SK-N-SH treated with all-trans-retinoic acid at 6 μM for 48 hours (cell line): Measurements from ENCODE around the gene CPXM2.

Source experiments
- ATAC-seq: fragments of 200-7000 bp; cut with Tn5 transposase; 3 replicates; pipeline ENCODE4 v1.9.1; 2020; ENCODE audit warnings: mild to moderate bottlenecking, moderate library complexity
- BACH2 ChIP-seq: fragments of 250-450 bp; sonication (Bioruptor Pico); IDR thresholded peaks from 2 replicates; pipeline ENCODE4 v1.9.0; 2021; ENCODE audit warnings: mild to moderate bottlenecking, borderline replicate concordance
- CREB5 ChIP-seq: fragments of 250-450 bp; sonication (Bioruptor Pico); IDR thresholded peaks from 2 replicates; pipeline ENCODE4 v1.5.1; 2020; ENCODE audit warnings: low read depth, mild to moderate bottlenecking, moderate library complexity
- CSDC2 ChIP-seq: fragments of 250-450 bp; sonication (Bioruptor Pico); IDR thresholded peaks from 2 replicates; pipeline ENCODE4 v1.5.0; 2020; ENCODE audit warnings: mild to moderate bottlenecking, moderate library complexity
- CSRNP3 ChIP-seq: fragments of 250-450 bp; sonication (Bioruptor Pico); IDR thresholded peaks from 2 replicates; pipeline ENCODE4 v1.5.1; 2021; ENCODE audit warnings: mild to moderate bottlenecking, moderate library complexity
- ESRRG ChIP-seq: fragments of 250-450 bp; sonication (Bioruptor Pico); IDR thresholded peaks from 2 replicates; pipeline ENCODE4 v1.6.1; 2021; ENCODE audit warnings: mild to moderate bottlenecking
- GLIS3 ChIP-seq: fragments of 250-450 bp; sonication (Bioruptor Pico); IDR thresholded peaks from 2 replicates; pipeline ENCODE4 v1.5.0; 2020; ENCODE audit warnings: mild to moderate bottlenecking, moderate library complexity
- ISL1 ChIP-seq: fragments of 250-450 bp; sonication (Bioruptor Pico); IDR thresholded peaks from 2 replicates; pipeline ENCODE4 v2.1.2; 2022; ENCODE audit warnings: mild to moderate bottlenecking, moderate library complexity
- PATZ1 ChIP-seq: fragments of 250-450 bp; sonication (Bioruptor Pico); IDR thresholded peaks from 2 replicates; pipeline ENCODE4 v1.8.0; 2020; ENCODE audit warnings: mild to moderate bottlenecking, moderate library complexity, borderline replicate concordance
- POU6F1 ChIP-seq: fragments of 250-450 bp; sonication (Bioruptor Pico); IDR thresholded peaks from 2 replicates; pipeline ENCODE4 v1.8.0; 2021; ENCODE audit warnings: low read depth, mild to moderate bottlenecking, moderate library complexity, borderline replicate concordance
- PPARA ChIP-seq: fragments of 250-450 bp; sonication (Bioruptor Pico); IDR thresholded peaks from 2 replicates; pipeline ENCODE4 v1.5.0; 2020; ENCODE audit warnings: mild to moderate bottlenecking, borderline replicate concordance
- RARB ChIP-seq: fragments of 250-450 bp; sonication (Bioruptor Pico); IDR thresholded peaks from 2 replicates; pipeline ENCODE4 v1.8.0; 2021; ENCODE audit warnings: mild to moderate bottlenecking, moderate library complexity
- SNAI2 ChIP-seq: fragments of 250-450 bp; sonication (Bioruptor Pico); IDR thresholded peaks from 2 replicates; pipeline ENCODE4 v1.5.0; 2020; ENCODE audit warnings: mild to moderate bottlenecking, moderate library complexity
- TCF4 ChIP-seq: fragments of 250-450 bp; sonication (Bioruptor Pico); IDR thresholded peaks from 2 replicates; pipeline ENCODE4 v1.8.0; 2021; ENCODE audit warnings: mild to moderate bottlenecking, moderate library complexity, borderline replicate concordance
- TOX ChIP-seq: fragments of 250-450 bp; sonication (Bioruptor Pico); IDR thresholded peaks from 2 replicates; pipeline ENCODE4 v1.8.0; 2021; ENCODE audit warnings: mild to moderate bottlenecking, moderate library complexity, borderline replicate concordance
- TSHZ2 ChIP-seq: fragments of 250-450 bp; sonication (Bioruptor Pico); IDR thresholded peaks from 2 replicates; pipeline ENCODE4 v1.5.0; 2020; ENCODE audit warnings: mild to moderate bottlenecking, moderate library complexity
- ZC3H10 ChIP-seq: fragments of 250-450 bp; sonication (Bioruptor Pico); IDR thresholded peaks from 2 replicates; pipeline ENCODE4 v1.5.1; 2021; ENCODE audit warnings: mild to moderate bottlenecking, moderate library complexity
- ZFP3 ChIP-seq: fragments of 250-450 bp; sonication (Bioruptor Pico); IDR thresholded peaks from 2 replicates; pipeline ENCODE4 v1.5.0; 2020; ENCODE audit warnings: mild to moderate bottlenecking, moderate library complexity
- ZFP30 ChIP-seq: fragments of 450-650 bp; formaldehyde crosslinking; IDR thresholded peaks from 2 replicates; pipeline ENCODE4 v1.5.0; 2022; ENCODE audit warnings: mild to moderate bottlenecking, moderate library complexity
- ZNF565 ChIP-seq: fragments of 450-650 bp; formaldehyde crosslinking; conservative IDR thresholded peaks from 2 replicates; pipeline ENCODE4 v1.5.0; 2020; ENCODE audit warnings: low read depth, mild to moderate bottlenecking, moderate library complexity
- ZNF8 ChIP-seq: fragments of 450-650 bp; formaldehyde crosslinking; IDR thresholded peaks from 2 replicates; pipeline ENCODE4 v1.5.0; 2020; ENCODE audit warnings: mild to moderate bottlenecking, moderate library complexity

CPXM2 gene

GRCh38 chr10:123912466-123912865 is 20.9 kb upstream of the CPXM2 start (continued):
- TF ChIP-seq POU6F1 = no peak
- no peak for TF ChIP-seq SNAI2 (CRISPR knock-in tag)
- no peak for TF ChIP-seq ZC3H10 (CRISPR knock-in tag)
- TF ChIP-seq ISL1 = no peak
- no peak for TF ChIP-seq BACH2
- TF ChIP-seq TOX = no peak
- TF ChIP-seq CSRNP3 (CRISPR knock-in tag) = no peak
- no peak for TF ChIP-seq ZFP3 (CRISPR knock-in tag)
- TF ChIP-seq RARB (CRISPR knock-in tag) = no peak
- no peak for TF ChIP-seq GLIS3 (CRISPR knock-in tag)
- TF ChIP-seq ZFP30 (CRISPR knock-in tag) = no peak
- TF ChIP-seq CREB5 (CRISPR knock-in tag) = no peak
- no peak for TF ChIP-seq ZNF8 (CRISPR knock-in tag)

- TF ChIP-seq ZC3H10 (CRISPR knock-in tag) (no peak), CSRNP3 (CRISPR knock-in tag) (no peak), CSDC2 (CRISPR knock-in tag) (no peak), ZFP30 (CRISPR knock-in tag) (no peak), SNAI2 (CRISPR knock-in tag) (no peak), ESRRG (CRISPR knock-in tag) (no peak), CREB5 (CRISPR knock-in tag) (no peak), ZFP3 (CRISPR knock-in tag) (no peak), PPARA (CRISPR knock-in tag) (no peak)
Measured at GRCh38 chr10:123911866-123912265, 20.3 kb upstream of the CPXM2 start.

GRCh38 chr10:123909866-123910265 is 18.3 kb upstream of the CPXM2 start:
- TF ChIP-seq CSDC2 (CRISPR knock-in tag) (no peak), ISL1 (no peak)
- ATAC-seq = no peak

More at GRCh38 chr10:123911866-123912265, 20.3 kb upstream of the CPXM2 start:
- ATAC-seq = no peak

GRCh38 chr10:123909426-123909825 is 17.8 kb upstream of the CPXM2 start:
- no peak for ATAC-seq
- TF ChIP-seq TCF4 (CRISPR knock-in tag) = no peak
- TF ChIP-seq ESRRG (CRISPR knock-in tag) = no peak
- TF ChIP-seq PATZ1 = no peak
- no peak for TF ChIP-seq RARB (CRISPR knock-in tag)
- TF ChIP-seq, all 23 proteins: peak for 0

GRCh38 chr10:123908379-123908778 is 16.8 kb upstream of the CPXM2 start:
- ATAC-seq = no peak

More at GRCh38 chr10:123908379-123908778, 16.8 kb upstream of the CPXM2 start:
- TF ChIP-seq CSRNP3 (CRISPR knock-in tag) = no peak
- no peak for TF ChIP-seq BACH2
- no peak for TF ChIP-seq ZFP3 (CRISPR knock-in tag)
- TF ChIP-seq TSHZ2 (CRISPR knock-in tag) = no peak
- TF ChIP-seq ZC3H10 (CRISPR knock-in tag) = no peak
- no peak for TF ChIP-seq GLIS3 (CRISPR knock-in tag)
- no peak for TF ChIP-seq SNAI2 (CRISPR knock-in tag)
- TF ChIP-seq ISL1 = no peak
- TF ChIP-seq ESRRG (CRISPR knock-in tag) = no peak
- no peak for TF ChIP-seq ZNF565 (CRISPR knock-in tag)
- no peak for TF ChIP-seq RARB (CRISPR knock-in tag)
